DOHH2 (cell line): ENCODE results near the gene PRPF18.

Experiments
- H3F3A ChIP-seq: fragments of 200-600 bp; sonication (generic), shearing (Covaris generic); 2 replicates; pipeline ENCODE4 v1.6.0; 2016; ENCODE audit warnings: antibody characterized with exemption, mild to moderate bottlenecking; ENCODE audit not compliant: control insufficient read depth, insufficient read depth
- H3K27ac ChIP-seq: fragments of 200-600 bp; sonication (generic); 2 replicates; pipeline ENCODE4 v1.5.1; 2014; ENCODE audit warnings: low read depth, mild to moderate bottlenecking, low read length, moderate library complexity
- H3K27me3 ChIP-seq: fragments of 200-600 bp; sonication (generic); 2 replicates; pipeline ENCODE4 v1.6.1; 2014; ENCODE audit warnings: mild to moderate bottlenecking, low read length, mixed read lengths; ENCODE audit not compliant: control insufficient read depth
- H3K36me3 ChIP-seq: fragments of 200-600 bp; sonication (generic); 2 replicates; pipeline ENCODE4 v1.6.1; 2014; ENCODE audit warnings: mild to moderate bottlenecking, low read length, moderate library complexity, mixed read lengths; ENCODE audit not compliant: control insufficient read depth
- H3K4me1 ChIP-seq: fragments of 200-600 bp; sonication (generic); 2 replicates; pipeline ENCODE4 v1.6.1; 2014; ENCODE audit warnings: mild to moderate bottlenecking, low read length, mixed read lengths; ENCODE audit not compliant: control insufficient read depth
- H3K4me2 ChIP-seq: fragments of 200-600 bp; sonication (generic); 2 replicates; pipeline ENCODE4 v1.6.0; 2014; ENCODE audit warnings: mild to moderate bottlenecking, low read length, moderate library complexity
- H3K4me3 ChIP-seq: fragments of 200-600 bp; sonication (generic); 2 replicates; pipeline ENCODE4 v1.5.1; 2014; ENCODE audit warnings: mild to moderate bottlenecking, low read length, mixed read lengths
- H3K79me2 ChIP-seq: fragments of 200-600 bp; sonication (generic); 2 replicates; pipeline ENCODE4 v1.6.1; 2014; ENCODE audit warnings: mild to moderate bottlenecking, low read length, mixed read lengths; ENCODE audit not compliant: control insufficient read depth
- H3K9me2 ChIP-seq: fragments of 200-600 bp; sonication (generic); replicated peaks from 2 replicates; pipeline ENCODE4 v1.6.1; 2014; ENCODE audit warnings: mild to moderate bottlenecking, low read length, mixed read lengths; ENCODE audit not compliant: control insufficient read depth
- H3K9me3 ChIP-seq: fragments of 200-600 bp; sonication (generic); 2 replicates; pipeline ENCODE4 v1.6.1; 2014; ENCODE audit warnings: antibody characterized with exemption, low read length, mixed read lengths; ENCODE audit not compliant: control insufficient read depth, insufficient read depth
- H4K20me1 ChIP-seq: fragments of 200-600 bp; sonication (generic); 2 replicates; pipeline ENCODE4 v1.6.0; 2014; ENCODE audit warnings: low read depth, mild to moderate bottlenecking, antibody characterized with exemption, low read length, moderate library complexity; ENCODE audit not compliant: control insufficient read depth, insufficient read depth
- CTCF ChIP-seq: fragments of 200-600 bp; sonication (generic); IDR thresholded peaks from one replicate; pipeline ENCODE4 v1.5.1; 2014; ENCODE audit warnings: antibody characterized with exemption, mild to moderate bottlenecking, low read depth, low read length; ENCODE audit not compliant: poor library complexity, severe bottlenecking
- EZH2phosphoT487 ChIP-seq: fragments of 200-600 bp; sonication (generic); IDR thresholded peaks from 2 replicates; pipeline ENCODE4 v1.6.1; 2017; ENCODE audit warnings: borderline replicate concordance, mild to moderate bottlenecking, antibody characterized with exemption, low read length, moderate library complexity, mixed read lengths

Gene PRPF18

GRCh38 chr10:13634207-13634606 lies 47.4 kb downstream of the PRPF18 start:
- no peaks in the 10 kb centered on the region for H3K27me3 ChIP-seq
- peaks cover 12% of the 10 kb centered on the region for H3K4me1 ChIP-seq
- TF ChIP-seq CTCF (no peak), EZH2phosphoT487 (no peak)
- H4K20me1 ChIP-seq, result no peaks in the 10 kb centered on the region
- H3K9me3 ChIP-seq, result no peaks in the 10 kb centered on the region
- no peak overlapping the region for H3K4me3 ChIP-seq
- H3K36me3 ChIP-seq, result peaks cover 8% of the 10 kb centered on the region
- H3K4me2 ChIP-seq, result no peak overlapping the region
- no peaks in the 10 kb centered on the region for H3K9me2 ChIP-seq
- H3F3A ChIP-seq, result no peaks in the 10 kb centered on the region
- no peaks in the 10 kb centered on the region for H3K79me2 ChIP-seq
- H3K27ac ChIP-seq, result no peak overlapping the region

GRCh38 chr10:13636776-13637175 lies 50.0 kb downstream of the PRPF18 start:
- Histone ChIP-seq H4K20me1 (no peaks in the 10 kb centered on the region), H3K27ac (no peak overlapping the region), H3K36me3 (no peaks in the 10 kb centered on the region), H3K9me3 (no peaks in the 10 kb centered on the region), H3K79me2 (no peaks in the 10 kb centered on the region), H3K27me3 (no peaks in the 10 kb centered on the region), H3K4me3 (no peak overlapping the region), H3K4me1 (peaks cover 9% of the 10 kb centered on the region), H3K9me2 (no peaks in the 10 kb centered on the region), H3K4me2 (no peak overlapping the region), H3F3A (no peaks in the 10 kb centered on the region)
- no peak for TF ChIP-seq EZH2phosphoT487
- TF ChIP-seq CTCF, result no peak

GRCh38 chr10:13637303-13637856 lies 50.6 kb downstream of the PRPF18 start:
- Histone ChIP-seq H3K4me1 (peaks cover 3% of the 10 kb centered on the region), H3K4me3 (no peak overlapping the region), H3K79me2 (no peaks in the 10 kb centered on the region), H3F3A (no peaks in the 10 kb centered on the region), H3K9me2 (no peaks in the 10 kb centered on the region), H3K9me3 (peaks cover 6% of the 10 kb centered on the region; the same call in 1 of the 2 replicates), H3K36me3 (no peaks in the 10 kb centered on the region), H3K4me2 (no peak overlapping the region), H4K20me1 (no peaks in the 10 kb centered on the region), H3K27ac (no peak overlapping the region), H3K27me3 (no peaks in the 10 kb centered on the region)
- no peak for TF ChIP-seq CTCF
- no peak for TF ChIP-seq EZH2phosphoT487
